RPMI7951 (cell line): ENCODE results near the gene C9orf72. TPM values are rescaled to one million over a fixed set of nuclear protein-coding genes. Genes with fewer than 3 reads are reported as not detected.
"Not testable (repeated sequence)": the region's sequence is repeated elsewhere in the genome, so short reads cannot be mapped to it uniquely, and the experiment has no call there.

Source experiments
- DNase-seq: peaks from one replicate; pipeline ENCODE4 v3.0.0-alpha.2; 2012; ENCODE audit warnings: low read depth
- total RNA-seq: library from RNA; depleted of rRNA; stranded (reverse); fragments of >200 nt; shearing (Covaris generic); gene quantifications from 2 replicates; pipeline ENCODE4 v1.2.3, GENCODE V29; 2014; rRNA removed

Gene C9orf72, protein sequence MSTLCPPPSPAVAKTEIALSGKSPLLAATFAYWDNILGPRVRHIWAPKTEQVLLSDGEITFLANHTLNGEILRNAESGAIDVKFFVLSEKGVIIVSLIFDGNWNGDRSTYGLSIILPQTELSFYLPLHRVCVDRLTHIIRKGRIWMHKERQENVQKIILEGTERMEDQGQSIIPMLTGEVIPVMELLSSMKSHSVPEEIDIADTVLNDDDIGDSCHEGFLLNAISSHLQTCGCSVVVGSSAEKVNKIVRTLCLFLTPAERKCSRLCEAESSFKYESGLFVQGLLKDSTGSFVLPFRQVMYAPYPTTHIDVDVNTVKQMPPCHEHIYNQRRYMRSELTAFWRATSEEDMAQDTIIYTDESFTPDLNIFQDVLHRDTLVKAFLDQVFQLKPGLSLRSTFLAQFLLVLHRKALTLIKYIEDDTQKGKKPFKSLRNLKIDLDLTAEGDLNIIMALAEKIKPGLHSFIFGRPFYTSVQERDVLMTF
- 2.3 and 2.6 TPM in 2 replicates for total RNA-seq

DNA sequence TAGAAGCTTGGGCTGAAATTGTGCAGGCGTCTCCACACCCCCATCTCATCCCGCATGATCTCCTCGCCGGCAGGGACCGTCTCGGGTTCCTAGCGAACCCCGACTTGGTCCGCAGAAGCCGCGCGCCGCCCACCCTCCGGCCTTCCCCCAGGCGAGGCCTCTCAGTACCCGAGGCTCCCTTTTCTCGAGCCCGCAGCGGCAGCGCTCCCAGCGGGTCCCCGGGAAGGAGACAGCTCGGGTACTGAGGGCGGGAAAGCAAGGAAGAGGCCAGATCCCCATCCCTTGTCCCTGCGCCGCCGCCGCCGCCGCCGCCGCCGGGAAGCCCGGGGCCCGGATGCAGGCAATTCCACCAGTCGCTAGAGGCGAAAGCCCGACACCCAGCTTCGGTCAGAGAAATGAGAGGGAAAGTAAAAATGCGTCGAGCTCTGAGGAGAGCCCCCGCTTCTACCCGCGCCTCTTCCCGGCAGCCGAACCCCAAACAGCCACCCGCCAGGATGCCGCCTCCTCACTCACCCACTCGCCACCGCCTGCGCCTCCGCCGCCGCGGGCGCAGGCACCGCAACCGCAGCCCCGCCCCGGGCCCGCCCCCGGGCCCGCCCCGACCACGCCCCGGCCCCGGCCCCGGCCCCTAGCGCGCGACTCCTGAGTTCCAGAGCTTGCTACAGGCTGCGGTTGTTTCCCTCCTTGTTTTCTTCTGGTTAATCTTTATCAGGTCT lies at the start of gene C9orf72:
TSS of gene C9orf72 (minus strand) at position 564 of the 716 bp plus-strand sequence. CDS start 6,361 bp downstream, outside the sequence.
- DNase-seq: peak; percentile 55

DNA sequence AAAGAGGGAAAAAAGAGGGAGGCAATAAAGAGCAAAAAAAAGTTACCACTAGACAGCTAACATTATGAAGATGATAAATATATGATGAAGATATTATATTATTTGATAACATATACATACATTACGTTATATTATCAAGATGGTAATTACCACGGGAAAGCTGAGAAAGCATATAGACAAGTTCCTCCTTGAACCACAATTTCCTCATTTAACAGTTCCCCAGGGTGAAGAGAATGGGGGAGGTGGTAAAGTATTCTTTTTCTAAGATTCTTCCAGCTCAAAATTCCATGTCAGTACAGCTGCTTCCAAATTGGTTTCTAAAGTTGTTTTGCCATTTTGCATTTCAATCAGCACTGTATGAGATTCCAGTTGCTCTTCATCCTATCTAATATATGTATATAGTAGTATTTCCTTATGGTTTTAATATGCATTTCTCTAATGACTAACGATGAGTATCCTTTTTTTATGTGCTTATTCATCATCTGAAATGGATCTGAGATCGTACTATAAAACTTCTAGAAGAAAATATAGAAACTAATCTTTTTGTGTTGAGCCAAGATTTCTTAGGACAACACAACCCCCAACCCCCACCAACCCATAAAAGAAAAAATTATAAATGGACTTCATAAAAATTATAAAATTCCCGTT lies 49.5 kb upstream of the C9orf72 start:
- DNase-seq: no peak

DNA sequence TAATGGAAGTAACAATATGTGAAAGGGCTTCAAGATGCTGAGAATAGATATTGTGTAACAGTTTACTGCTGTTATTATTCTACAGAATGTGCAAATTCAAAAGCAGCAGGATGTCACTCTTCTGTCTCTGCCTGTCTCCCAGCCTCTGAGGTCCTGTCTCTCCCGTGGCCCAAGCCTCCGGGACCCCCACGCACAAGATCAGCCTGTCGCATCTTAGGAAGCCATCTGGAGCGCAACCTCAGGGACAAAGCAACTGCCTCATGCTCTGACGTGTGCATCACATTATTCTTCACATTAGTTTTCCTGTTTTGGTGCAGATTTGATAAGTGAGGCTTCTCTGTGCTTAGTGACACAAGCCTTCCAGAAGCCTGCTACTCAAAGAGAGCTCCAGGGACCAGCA lies 46.5 kb upstream of the C9orf72 start:
- no peak for DNase-seq

DNA sequence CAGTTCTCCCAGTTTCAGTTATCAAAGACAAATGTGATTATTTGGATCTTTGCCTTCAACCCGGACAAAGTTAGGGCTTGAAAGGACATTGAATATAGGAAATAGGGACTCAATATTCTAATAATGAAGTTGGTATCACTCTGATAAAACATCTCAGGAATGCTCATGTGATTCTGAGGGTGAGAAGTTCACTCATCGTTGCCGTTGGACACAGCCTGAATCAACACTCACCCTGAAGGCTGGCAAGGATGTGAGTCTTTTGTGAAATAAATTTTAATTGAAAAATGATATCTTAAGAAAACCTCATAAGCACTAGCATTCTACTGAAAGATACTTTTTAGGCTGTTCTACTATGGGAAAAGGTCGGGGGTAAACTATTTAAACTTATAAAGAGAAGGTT lies 44.8 kb upstream of the C9orf72 start:
- DNase-seq: no peak

DNA sequence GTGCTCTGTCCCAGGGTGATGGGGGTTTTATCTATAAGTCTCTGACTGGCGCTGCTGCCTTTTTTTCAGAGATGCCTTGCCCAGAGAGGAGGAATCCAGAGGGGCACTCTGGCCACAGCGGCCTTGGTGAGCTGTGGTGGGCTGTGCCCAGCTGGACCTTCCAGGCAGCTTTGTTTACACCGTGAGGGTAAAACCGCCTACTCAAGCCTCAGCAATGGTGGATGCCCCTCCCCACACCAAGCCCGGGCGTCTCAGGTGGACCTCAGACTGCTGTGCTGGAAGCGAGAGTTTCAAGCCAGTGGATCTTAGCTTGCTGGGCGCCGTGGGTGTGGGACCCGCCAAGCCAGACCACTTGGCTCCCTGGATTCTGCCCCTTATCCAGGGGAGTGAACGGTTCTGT lies 41.3 kb upstream of the C9orf72 start:
- DNase-seq: no peak

DNA sequence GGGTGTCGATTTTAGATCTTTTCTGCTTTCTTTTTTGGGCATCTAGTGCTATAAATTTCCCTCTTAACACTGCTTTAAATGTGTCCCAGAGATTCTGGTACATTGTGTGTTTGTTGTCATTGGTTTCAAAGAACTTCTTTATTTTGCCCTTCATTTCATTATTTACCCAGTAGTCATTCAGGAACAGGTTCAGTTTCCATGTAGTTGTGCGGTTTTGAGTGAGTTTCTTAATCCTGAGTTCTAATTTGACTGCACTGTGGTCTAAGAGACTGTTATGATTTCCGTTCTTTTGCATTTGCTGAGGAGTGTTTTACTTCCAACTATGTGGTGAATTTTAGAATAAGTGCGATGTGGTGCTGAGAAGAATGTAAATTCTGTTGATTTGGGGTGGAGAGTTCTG lies 38.8 kb upstream of the C9orf72 start:
- DNase-seq: not testable (repeated sequence)

DNA sequence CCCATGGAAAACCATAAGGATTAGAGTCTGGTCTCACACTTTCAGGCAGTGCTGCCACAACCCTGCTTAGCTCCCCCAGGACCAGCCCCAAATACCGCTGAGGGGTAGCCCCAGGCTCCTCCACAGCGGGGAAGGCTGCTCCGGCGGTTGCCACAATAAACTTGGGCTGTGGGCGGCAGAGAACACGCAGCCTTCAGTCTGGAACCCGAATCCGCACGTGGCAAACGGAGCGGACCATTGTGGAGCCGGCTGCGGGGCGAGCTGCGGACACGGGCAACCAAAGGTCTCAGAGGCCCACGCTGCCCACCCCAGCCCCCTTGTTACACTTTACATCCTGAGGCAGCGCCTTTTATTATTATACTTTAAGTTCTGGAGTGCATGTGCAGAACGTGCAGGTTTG lies 37.3 kb upstream of the C9orf72 start:
- DNase-seq: no peak

DNA sequence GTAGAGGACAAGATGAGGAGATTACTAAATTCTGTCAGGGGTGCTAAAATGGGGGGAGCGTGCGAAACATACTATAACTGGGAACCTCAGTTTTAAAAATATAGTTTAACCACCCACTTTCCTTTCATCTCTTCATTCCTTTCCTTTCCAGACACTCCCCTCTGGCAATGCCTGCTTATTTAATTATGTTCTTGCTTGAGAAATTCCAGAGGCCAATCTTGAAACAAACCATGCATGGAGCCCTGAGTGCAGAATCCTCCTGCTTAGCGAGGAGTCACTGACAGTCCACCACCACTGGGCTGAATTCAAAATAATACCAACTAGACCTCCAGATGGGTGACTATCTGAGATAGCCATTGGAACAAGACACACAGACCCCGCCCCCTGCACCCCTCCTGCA lies 29.7 kb upstream of the C9orf72 start:
- no peak for DNase-seq

DNA sequence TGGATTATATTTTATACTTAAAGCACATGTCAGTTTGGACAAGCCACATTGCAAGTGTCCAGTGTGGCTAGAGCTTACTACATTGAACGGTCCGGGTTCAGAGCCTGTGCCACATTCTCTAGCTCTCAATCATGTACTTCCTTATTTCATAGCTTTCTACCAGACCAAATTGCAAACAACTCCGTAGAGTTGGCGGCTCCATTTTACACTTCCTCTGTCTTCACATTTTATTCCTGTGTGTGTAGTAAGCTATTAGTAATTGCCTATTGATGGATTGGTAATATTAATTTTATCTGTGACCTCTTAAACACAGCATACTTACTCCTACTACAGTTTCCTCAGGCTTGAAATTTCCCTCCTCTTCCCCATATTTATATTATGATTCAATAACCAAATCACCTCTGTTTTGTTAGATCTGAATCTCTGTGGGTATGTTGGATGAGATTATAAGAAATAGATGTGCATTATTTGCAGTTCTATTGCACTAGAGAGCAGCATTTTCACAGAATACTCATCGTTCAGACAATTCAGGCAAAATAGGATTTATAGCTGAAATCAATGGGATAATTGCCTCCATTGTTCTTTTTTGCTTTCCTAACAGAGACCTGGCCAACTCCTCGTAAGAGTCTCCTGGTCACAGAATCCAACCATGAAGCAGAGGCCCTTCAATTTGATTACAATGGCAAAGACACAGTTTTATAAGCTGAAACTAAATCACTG lies 29.0 kb upstream of the C9orf72 start:
- no peak for DNase-seq

DNA sequence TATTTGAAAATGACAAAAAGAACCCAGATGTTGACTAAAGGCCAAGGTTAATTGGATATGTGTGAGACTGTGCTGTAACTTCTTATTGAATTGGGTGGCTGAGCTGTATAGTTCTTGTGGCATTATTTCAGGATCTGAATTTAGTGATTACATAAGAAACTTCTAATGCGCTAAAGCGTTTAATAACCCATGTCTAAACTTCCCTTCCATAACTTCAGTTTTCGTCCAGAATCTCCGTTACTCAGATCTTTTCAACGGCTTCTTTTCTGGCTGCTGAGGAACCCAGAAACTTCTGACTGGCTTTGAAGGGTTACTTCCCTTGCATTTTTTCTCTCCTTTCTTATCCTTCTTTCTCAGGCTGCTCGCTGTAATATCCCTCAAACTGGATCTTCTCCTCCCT lies 28.1 kb upstream of the C9orf72 start:
- DNase-seq: no peak

DNA sequence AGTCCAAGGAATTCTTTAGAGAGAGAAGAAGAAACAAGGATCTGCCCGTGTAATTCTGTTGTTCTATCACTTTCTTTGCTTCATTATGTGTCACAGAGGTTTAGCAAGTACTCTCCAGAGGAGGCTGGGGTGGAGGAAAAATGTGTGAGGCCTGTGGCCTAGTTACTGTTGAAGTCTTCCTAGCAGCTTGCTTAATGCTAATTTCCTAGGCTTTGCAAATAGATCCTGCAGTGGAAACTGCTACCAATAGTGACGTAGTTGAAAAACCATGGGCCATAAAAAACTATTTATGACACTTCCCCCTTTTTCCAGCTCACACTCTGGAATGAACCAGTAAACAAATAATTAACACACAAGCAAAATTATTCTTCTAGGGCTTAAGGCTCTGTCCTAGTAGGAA lies 27.0 kb upstream of the C9orf72 start:
- no peak for DNase-seq

DNA sequence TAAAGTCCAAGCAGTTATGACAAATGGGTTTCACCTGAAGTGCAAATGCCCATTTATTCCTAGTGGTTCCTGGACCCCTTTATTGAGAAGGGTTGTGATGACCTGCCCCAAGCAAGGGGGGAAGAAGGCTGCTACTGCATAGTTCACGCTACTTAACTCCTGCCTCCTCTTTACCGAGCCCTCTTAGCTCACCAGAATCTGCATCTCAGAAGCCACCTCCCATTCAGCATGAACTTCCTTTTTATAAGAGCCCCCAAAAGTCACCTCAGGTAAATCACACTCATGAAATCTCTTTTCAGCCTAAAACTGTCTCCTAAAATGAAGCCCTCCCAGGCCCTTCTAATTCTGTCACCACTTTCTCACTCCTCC lies 26.6 kb upstream of the C9orf72 start:
- DNase-seq: no peak

DNA sequence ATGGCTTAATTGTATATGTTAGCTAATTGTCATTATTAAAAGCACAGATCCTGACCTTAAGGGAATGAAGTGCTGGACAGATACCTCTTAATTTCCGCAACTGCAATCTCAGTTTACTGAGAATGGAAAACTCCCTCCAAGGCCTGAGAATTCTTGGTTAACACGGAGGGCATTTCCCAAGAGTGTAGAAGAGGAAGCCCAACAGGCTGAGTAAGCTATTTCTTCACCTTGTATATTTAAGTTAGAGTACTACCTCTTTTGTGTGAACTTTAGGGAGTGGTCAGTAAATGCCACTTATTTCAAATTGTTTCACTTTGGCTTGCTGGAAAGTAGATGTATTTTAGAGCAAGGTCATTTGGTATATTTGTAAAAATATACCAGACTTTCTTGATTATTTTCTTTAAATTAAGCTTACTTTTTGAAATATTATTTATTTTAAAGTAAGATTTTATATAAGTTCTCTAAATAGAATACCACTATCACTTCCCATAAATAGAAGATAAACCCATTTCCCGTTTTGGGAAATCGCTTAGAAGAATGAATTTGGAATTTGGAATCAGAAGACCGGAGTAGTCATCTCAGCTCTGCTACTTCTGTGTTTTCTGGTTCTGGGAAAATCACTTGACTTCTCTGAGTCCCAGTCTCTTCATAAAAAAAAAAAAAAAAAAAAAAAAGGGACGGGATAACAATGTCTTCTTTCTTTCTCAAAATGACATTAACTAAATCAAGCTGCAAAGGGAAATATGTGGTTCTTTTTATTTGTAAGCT lies 26.0 kb upstream of the C9orf72 start:
- DNase-seq: no peak

DNA sequence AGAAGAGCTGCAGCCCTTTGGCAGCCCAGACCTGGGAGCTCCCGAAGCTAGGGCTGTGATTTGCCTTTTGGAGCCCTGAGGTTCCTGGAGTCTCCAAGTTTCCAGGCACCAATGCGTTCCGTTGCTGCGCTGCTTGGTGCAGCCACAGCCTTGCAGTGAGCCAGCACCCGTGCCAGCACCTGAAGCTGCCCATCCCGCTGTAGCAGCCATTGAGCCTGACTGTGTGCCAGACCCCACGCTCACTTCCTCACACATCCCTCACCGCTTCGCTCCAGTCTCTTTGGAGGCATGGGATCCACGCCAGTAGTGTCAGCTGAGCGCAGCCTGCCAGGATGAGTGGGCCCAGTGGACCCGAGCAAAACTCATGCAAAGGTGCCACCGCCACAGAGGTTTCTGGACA lies 22.5 kb upstream of the C9orf72 start:
- no peak for DNase-seq

DNA sequence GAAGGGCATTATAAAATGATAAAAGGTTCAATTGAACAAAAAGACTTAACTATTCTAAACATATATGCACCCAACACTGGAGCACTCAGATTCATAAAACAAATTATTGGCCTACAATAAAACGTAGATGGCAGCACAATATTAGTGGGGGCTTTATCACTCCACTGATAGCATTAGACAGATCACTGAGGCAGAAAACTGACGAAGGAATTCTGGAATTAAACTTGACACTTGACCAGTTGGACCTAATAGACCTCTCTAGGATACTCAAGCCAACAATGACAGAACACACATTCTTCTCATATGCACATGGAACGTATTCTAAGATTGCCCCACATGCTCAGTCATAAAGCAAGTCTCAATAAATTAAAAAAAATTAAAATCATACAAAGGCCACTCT lies 18.4 kb upstream of the C9orf72 start:
- DNase-seq: no peak

DNA sequence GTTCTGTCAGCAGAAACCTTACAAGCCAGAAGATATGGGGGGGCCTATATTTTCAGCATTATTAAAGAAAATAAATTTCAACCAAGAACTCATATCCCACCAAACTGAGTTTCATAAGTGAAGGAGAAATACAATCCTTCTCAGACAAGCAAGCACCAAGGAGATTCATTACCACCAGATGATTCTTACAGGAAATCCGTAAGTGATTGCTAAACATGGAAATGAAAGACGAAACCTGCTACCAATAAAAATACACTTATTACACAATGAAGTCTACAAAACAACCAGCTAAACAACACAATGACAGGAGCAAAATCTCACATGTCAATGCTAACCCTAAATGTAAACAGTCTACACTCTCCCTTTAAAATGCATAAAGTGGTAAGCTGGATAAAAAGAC lies 17.8 kb upstream of the C9orf72 start:
- no peak for DNase-seq

DNA sequence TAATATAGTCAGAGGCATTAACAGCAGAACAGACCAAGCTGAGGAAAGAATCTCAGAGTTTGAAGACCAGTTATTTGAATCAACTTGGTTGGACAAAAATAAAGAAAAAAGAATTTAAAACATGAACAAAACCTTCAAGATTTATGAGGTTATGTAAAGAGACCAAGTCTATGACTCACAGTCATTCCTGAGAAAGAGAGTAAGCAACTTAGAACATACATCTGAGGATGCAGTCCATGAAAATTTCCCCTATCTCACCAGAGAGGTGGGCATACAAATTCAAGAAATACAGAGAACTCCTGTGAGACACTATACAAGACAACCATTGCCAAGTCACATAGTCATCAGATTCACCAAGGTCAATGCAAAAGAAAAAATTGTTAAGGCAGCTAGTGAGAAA lies 17.4 kb upstream of the C9orf72 start:
- no peak for DNase-seq

DNA sequence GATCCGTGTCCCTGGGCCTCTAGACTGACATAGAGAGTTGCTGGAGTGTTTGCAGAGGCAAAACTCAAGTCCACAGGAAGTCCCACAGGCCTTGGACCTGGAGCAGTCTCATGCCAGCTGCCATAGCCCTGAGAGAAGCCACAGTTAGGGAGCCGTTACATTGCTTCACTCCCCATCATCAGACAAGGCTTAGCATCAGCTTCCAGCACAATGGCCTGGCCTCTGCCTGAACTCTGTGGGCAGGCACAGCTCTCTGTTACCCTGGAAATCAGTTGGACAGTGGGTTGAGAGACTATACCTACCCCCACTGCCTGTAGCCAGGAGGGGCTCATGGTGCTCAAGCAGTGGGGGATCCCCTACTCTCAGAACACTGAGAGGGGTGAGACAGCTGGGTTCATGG lies 16.2 kb upstream of the C9orf72 start:
- DNase-seq: no peak

DNA sequence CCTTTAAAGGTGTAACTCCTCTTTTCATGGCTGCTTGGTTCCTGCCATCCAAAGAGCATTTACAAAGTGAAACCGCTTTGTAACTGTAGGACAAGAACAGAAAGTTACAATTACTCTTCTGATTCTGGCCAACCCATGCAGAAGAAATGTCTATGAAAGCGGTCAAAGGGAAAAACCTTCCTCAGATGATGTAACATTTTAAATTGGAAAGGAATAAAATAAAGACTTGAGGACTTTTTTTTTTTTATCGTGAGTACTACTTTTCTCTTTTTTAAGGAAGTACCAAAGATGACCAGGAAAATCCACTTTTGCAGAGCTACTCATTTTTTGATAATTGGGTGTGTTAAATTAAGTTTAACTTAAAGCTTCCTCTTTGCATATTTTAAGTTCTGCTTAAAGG lies 13.0 kb upstream of the C9orf72 start:
- no peak for DNase-seq

DNA sequence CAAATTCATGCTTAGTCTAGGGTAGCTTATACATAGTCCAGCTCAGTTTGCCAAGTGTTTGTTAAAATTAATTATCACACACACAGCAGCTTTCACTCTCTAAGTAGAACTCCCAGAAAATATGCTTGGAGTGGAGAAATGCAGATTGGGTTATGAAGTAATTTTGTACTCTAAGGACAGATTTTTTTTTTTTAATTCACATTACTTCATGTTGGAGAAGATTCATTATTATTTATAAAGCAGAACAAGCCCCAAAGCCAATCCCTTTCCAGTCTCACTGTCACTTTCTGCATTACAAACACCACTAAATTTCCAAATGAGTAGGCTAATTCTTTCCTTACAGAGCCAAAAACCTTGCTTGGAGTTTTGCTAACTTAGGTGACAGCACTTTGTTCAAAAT lies 11.7 kb upstream of the C9orf72 start:
- DNase-seq: no peak

DNA sequence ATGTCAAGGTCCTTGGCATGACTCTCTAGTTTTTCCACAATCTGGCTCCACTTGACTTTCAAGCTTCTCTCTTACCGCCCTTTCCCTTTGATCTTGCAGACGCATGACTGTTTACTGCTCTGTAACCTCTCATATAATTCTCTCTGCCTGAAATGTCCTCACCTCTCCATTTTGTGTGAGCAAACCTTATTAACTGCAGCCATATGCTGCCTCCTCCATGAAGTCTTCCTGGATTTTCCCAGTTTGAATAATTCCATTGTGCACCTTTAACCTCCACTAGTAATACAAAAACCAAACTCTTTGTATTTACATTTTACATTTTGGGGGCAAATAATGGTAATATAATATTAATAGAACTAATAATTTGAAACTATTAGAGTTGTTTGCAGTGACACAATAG lies 9.5 kb upstream of the C9orf72 start:
- DNase-seq: no peak
